Measurements from ENCODE around the gene ORC4. TPM values are rescaled to one million over a fixed set of nuclear protein-coding genes. Genes with fewer than 3 reads are reported as not detected.

Gene ORC4
- polyA plus RNA-seq, 4 donors = 100.0 to 141 (median 113) TPM

Other genes with a start within 250 kb of the ORC4 start
- 10 to 100 TPM; 22.4 to 28.0 (median 24.5) TPM for gene ACVR2A, start 175.7 kb downstream of the ORC4 start, polyA plus RNA-seq (ENCODE audit: insufficient read length in 4 of 4)
- gene MBD5, start 354 bp upstream of the ORC4 start, polyA plus RNA-seq (ENCODE audit: insufficient read length in 4 of 4) = 10 to 100 TPM; 44.4 to 57.7 (median 46.5) TPM

All from left renal cortex interstitium (tissue), 4 donors.